ENCODE data around the gene BBLN. TPM values are rescaled to one million over a fixed set of nuclear protein-coding genes. Genes with fewer than 3 reads are reported as not detected.

The BBLN gene
- total RNA-seq, 4 donors from 2014 or later, result 139 to 165 (median 145) TPM

GRCh38 chr9:128169925-128170324, 9.9 kb downstream of the BBLN start:
- no peaks in the 10 kb centered on the region for H3K4me1 ChIP-seq
- no peaks in the 10 kb centered on the region for H3K9me3 ChIP-seq
- ATAC-seq, result no peak
- WGBS, 2 donors (ENCODE audit: low coverage in 1 of 2), result 33% methylated on average over 1 of the region's 8 CpGs; no CpG with 5 or more reads in 1 of the 2 donors
- no peak for TF ChIP-seq EP300 (IDR thresholded peaks at IDR 0.05)
- TF ChIP-seq, protein P1, sequence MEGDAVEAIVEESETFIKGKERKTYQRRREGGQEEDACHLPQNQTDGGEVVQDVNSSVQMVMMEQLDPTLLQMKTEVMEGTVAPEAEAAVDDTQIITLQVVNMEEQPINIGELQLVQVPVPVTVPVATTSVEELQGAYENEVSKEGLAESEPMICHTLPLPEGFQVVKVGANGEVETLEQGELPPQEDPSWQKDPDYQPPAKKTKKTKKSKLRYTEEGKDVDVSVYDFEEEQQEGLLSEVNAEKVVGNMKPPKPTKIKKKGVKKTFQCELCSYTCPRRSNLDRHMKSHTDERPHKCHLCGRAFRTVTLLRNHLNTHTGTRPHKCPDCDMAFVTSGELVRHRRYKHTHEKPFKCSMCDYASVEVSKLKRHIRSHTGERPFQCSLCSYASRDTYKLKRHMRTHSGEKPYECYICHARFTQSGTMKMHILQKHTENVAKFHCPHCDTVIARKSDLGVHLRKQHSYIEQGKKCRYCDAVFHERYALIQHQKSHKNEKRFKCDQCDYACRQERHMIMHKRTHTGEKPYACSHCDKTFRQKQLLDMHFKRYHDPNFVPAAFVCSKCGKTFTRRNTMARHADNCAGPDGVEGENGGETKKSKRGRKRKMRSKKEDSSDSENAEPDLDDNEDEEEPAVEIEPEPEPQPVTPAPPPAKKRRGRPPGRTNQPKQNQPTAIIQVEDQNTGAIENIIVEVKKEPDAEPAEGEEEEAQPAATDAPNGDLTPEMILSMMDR (IDR thresholded peaks at IDR 0.05), result no peak
- TF ChIP-seq POLR2A (IDR thresholded peaks at IDR 0.05), result no peak
- no peak for TF ChIP-seq POLR2AphosphoS5 (IDR thresholded peaks at IDR 0.05)
- H3K36me3 ChIP-seq, result peaks cover 0 to 99% of the 10 kb centered on the region in 2 donors
- no peak overlapping the region for H3K27ac ChIP-seq
- H3K27me3 ChIP-seq, result no peaks in the 10 kb centered on the region
- H3K4me3 ChIP-seq, result no peak overlapping the region

- H3K36me3 ChIP-seq, result peaks cover 0 to 99% of the 10 kb centered on the region in 2 donors
- 100% methylated on average over 1 of the region's 4 CpGs; no CpG with 5 or more reads in 1 of the 2 donors for WGBS, 2 donors (ENCODE audit: low coverage in 1 of 2)
These were observed 14.0 kb downstream of the BBLN start for GRCh38 chr9:128174062-128174461.

GRCh38 chr9:128175102-128175563, 15.1 kb downstream of the BBLN start:
- no peaks in the 10 kb centered on the region for H3K4me1 ChIP-seq
- TF ChIP-seq EP300 (IDR thresholded peaks at IDR 0.05), result no peak
- TF ChIP-seq POLR2AphosphoS5 (IDR thresholded peaks at IDR 0.05), result no peak
- TF ChIP-seq POLR2A (IDR thresholded peaks at IDR 0.05), result no peak
- TF ChIP-seq, protein P1 (IDR thresholded peaks at IDR 0.05), result no peak
- ATAC-seq, result no peak
- H3K9me3 ChIP-seq, result no peaks in the 10 kb centered on the region
- no peak overlapping the region for H3K4me3 ChIP-seq
- H3K27me3 ChIP-seq, result no peaks in the 10 kb centered on the region
- H3K36me3 ChIP-seq, result peaks cover 0 to 99% of the 10 kb centered on the region in 2 donors
- no peak overlapping the region for H3K27ac ChIP-seq
- 58 to 64% methylated on average over 5 of the region's 8 CpGs for WGBS, 2 donors (ENCODE audit: low coverage in 1 of 2)

More at GRCh38 chr9:128174062-128174461, 14.0 kb downstream of the BBLN start:
- no peak for TF ChIP-seq POLR2AphosphoS5 (IDR thresholded peaks at IDR 0.05)
- no peak for TF ChIP-seq POLR2A (IDR thresholded peaks at IDR 0.05)
- TF ChIP-seq, protein P1 (IDR thresholded peaks at IDR 0.05), result no peak
- no peak for TF ChIP-seq EP300 (IDR thresholded peaks at IDR 0.05)
- no peaks in the 10 kb centered on the region for H3K9me3 ChIP-seq
- no peaks in the 10 kb centered on the region for H3K27me3 ChIP-seq
- H3K4me1 ChIP-seq, result no peaks in the 10 kb centered on the region
- ATAC-seq, result no peak
- no peak overlapping the region for H3K4me3 ChIP-seq
- H3K27ac ChIP-seq, result no peak overlapping the region

GRCh38 chr9:128175726-128176125, 15.7 kb downstream of the BBLN start:
- Histone ChIP-seq H3K9me3 (no peaks in the 10 kb centered on the region), H3K4me1 (no peaks in the 10 kb centered on the region), H3K27ac (no peak overlapping the region), H3K36me3 (peaks cover 0 to 99% of the 10 kb centered on the region in 2 donors), H3K27me3 (no peaks in the 10 kb centered on the region), H3K4me3 (no peak overlapping the region)
- TF ChIP-seq POLR2AphosphoS5 (IDR thresholded peaks at IDR 0.05), result no peak
- TF ChIP-seq, protein P1 (IDR thresholded peaks at IDR 0.05), result no peak
- no peak for ATAC-seq
- WGBS, 2 donors (ENCODE audit: low coverage in 1 of 2), result 82 to 88% methylated on average over 1 to 2 of the region's 2 CpGs

DNA sequence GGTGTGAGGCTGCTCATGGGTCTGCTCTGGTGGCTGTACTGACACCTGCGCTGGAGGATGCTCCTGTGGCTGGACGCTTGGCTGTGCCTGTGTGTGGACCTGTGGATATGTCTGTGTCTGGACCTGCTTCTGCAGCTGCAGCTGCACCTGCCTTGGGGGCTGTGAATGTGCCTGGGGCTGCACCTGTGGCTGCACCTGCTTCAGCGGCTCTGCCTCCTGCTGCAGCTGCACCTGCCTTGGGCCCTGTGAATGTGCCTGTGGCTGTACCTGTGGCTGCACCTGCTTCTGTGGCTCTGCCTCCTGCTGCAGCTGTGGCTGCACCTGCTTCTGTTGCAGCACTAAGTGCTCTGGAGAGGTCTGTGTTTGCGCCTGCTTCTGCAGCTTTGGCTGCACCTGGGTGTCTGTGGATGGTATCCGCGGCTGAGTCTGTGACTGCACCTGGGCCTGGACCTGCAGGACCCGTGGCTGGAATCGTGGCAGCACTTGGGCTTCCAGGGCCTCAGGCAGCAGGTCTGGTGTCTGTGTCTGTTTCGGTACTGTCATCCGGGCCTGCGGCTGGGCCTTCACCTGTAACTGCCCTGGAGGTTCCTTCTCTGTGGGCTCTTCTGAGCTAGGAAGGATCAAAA, 18.9 kb downstream of the BBLN start:
- TF ChIP-seq EP300 (IDR thresholded peaks at IDR 0.05) (no peak), POLR2A (IDR thresholded peaks at IDR 0.05) (no peak), POLR2AphosphoS5 (IDR thresholded peaks at IDR 0.05) (no peak)
- TF ChIP-seq, protein P1 (IDR thresholded peaks at IDR 0.05), result no peak
- Histone ChIP-seq H3K36me3 (peaks cover 0 to 89% of the 10 kb centered on the region in 2 donors), H3K27ac (no peak overlapping the region), H3K9me3 (no peaks in the 10 kb centered on the region), H3K4me1 (no peaks in the 10 kb centered on the region), H3K27me3 (no peaks in the 10 kb centered on the region), H3K4me3 (no peak overlapping the region)
- no peak for ATAC-seq
- 100% methylated on average over 1 of the region's 11 CpGs; no CpG with 5 or more reads in 1 of the 2 donors for WGBS, 2 donors (ENCODE audit: low coverage in 1 of 2)
